KMS-11 (cell line): ENCODE results near the gene ARHGAP4.
A peak's percentile ranks its signal among the peaks of the same experiment; 100 is the strongest.

Source experiments
- H2AFZ ChIP-seq: fragments of 200-600 bp; sonication (generic); 2 replicates; pipeline ENCODE4 v1.6.1; 2016; ENCODE audit warnings: antibody characterized with exemption, mixed run types, low read depth
- H3K27ac ChIP-seq: fragments of 200-600 bp; sonication (generic); 2 replicates; pipeline ENCODE4 v1.6.1; 2016; ENCODE audit warnings: mild to moderate bottlenecking, mixed run types
- H3K27me3 ChIP-seq: fragments of 200-600 bp; sonication (generic); 2 replicates; pipeline ENCODE4 v1.6.1; 2017; ENCODE audit warnings: mild to moderate bottlenecking, low read depth, mixed run types, moderate library complexity; ENCODE audit not compliant: insufficient read depth
- H3K36me3 ChIP-seq: fragments of 200-600 bp; sonication (generic); 2 replicates; pipeline ENCODE4 v1.6.1; 2017; ENCODE audit warnings: mild to moderate bottlenecking, mixed run types; ENCODE audit not compliant: insufficient read depth
- H3K4me1 ChIP-seq: fragments of 200-600 bp; sonication (generic); 2 replicates; pipeline ENCODE4 v1.6.1; 2016; ENCODE audit warnings: mild to moderate bottlenecking, low read depth, mixed run types; ENCODE audit not compliant: poor library complexity, severe bottlenecking
- H3K4me2 ChIP-seq: fragments of 200-600 bp; sonication (generic); 2 replicates; pipeline ENCODE4 v1.7.0; 2016; ENCODE audit warnings: mild to moderate bottlenecking, mixed run types
- H3K4me3 ChIP-seq: fragments of 200-600 bp; sonication (generic); IDR thresholded peaks from 2 replicates; pipeline ENCODE4 v1.6.1; 2017; ENCODE audit warnings: low read depth, low read length, mixed read lengths; ENCODE audit not compliant: insufficient read depth
- H3K79me2 ChIP-seq: fragments of 200-600 bp; sonication (generic); 2 replicates; pipeline ENCODE4 v1.6.1; 2016; ENCODE audit warnings: low read depth, mixed run types; ENCODE audit not compliant: insufficient read depth
- H3K9ac ChIP-seq: fragments of 200-600 bp; sonication (generic); 2 replicates; pipeline ENCODE4 v1.6.1; 2016; ENCODE audit warnings: mild to moderate bottlenecking, mixed run types
- H4K20me1 ChIP-seq: fragments of 200-600 bp; sonication (generic); 2 replicates; pipeline ENCODE4 v1.6.1; 2016; ENCODE audit warnings: mild to moderate bottlenecking, mixed run types; ENCODE audit not compliant: insufficient read depth
- CTCF ChIP-seq: fragments of 200-600 bp; sonication (generic); conservative IDR thresholded peaks from 2 replicates; pipeline ENCODE4 v1.6.1; 2017; ENCODE audit warnings: low read depth, mild to moderate bottlenecking, antibody characterized with exemption, low read length, moderate library complexity, mixed read lengths

ARHGAP4 gene

GRCh38 chrX:153948847-153949805 lies 23.1 kb upstream of the ARHGAP4 start:
- Histone ChIP-seq H3K36me3 (no peaks in the 10 kb centered on the region), H3K27ac (no peak overlapping the region), H3K4me3 (no peak overlapping the region), H3K4me2 (no peak overlapping the region), H2AFZ (no peak overlapping the region), H3K9ac (no peak overlapping the region), H3K4me1 (peaks cover 4% of the 10 kb centered on the region), H3K79me2 (no peaks in the 10 kb centered on the region), H4K20me1 (no peaks in the 10 kb centered on the region), H3K27me3 (no peaks in the 10 kb centered on the region)
- no peak for TF ChIP-seq CTCF

DNA sequence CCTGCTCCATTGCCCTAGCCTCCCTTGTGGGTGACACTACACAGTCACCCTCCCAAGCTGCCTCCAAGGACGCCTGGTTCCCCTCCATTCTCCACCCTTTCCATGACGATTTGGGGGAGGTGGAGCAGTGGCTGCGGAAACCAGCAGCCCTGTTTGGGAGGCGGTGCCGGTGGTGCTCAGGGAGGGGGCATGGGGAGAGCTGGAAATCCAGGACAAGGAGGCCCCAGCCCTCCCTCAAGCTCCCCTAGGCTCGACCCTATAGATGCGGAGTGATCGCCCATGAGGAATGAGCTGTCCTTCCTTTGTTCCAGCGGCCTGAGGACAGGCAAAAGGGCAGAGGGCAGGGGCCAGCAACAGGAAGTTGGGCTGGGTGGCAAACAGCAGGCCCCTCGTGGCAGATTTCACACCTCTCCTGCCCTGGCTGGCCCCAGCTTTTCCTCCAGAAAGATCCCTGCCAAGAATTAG lies 22.0 kb upstream of the ARHGAP4 start:
- Histone ChIP-seq H3K4me3 (no peak overlapping the region), H3K4me2 (no peak overlapping the region), H3K27ac (no peak overlapping the region), H4K20me1 (no peaks in the 10 kb centered on the region), H3K36me3 (no peaks in the 10 kb centered on the region), H2AFZ (no peak overlapping the region), H3K9ac (no peak overlapping the region), H3K27me3 (no peaks in the 10 kb centered on the region), H3K79me2 (no peaks in the 10 kb centered on the region), H3K4me1 (peaks cover 4% of the 10 kb centered on the region)
- TF ChIP-seq CTCF, result no peak

- H4K20me1 ChIP-seq, result no peaks in the 10 kb centered on the region
- H3K9ac ChIP-seq, result no peak overlapping the region
- peaks cover 4% of the 10 kb centered on the region for H3K4me1 ChIP-seq
- no peaks in the 10 kb centered on the region for H3K36me3 ChIP-seq
- H3K27ac ChIP-seq, result no peak overlapping the region; the same call in 1 of the 2 replicates
- H3K27me3 ChIP-seq, result no peaks in the 10 kb centered on the region
- H3K4me2 ChIP-seq, result no peak overlapping the region
- H3K79me2 ChIP-seq, result no peaks in the 10 kb centered on the region
- no peak overlapping the region for H3K4me3 ChIP-seq
- peak; percentile 91 for TF ChIP-seq CTCF
- no peak overlapping the region for H2AFZ ChIP-seq
Observed at GRCh38 chrX:153947009-153947769, 21.1 kb upstream of the ARHGAP4 start.

- Histone ChIP-seq H3K79me2 (no peaks in the 10 kb centered on the region), H3K27ac (no peak overlapping the region), H4K20me1 (no peaks in the 10 kb centered on the region), H3K4me3 (no peak overlapping the region), H3K27me3 (no peaks in the 10 kb centered on the region), H2AFZ (no peak overlapping the region), H3K9ac (no peak overlapping the region), H3K36me3 (no peaks in the 10 kb centered on the region), H3K4me1 (peaks cover 4% of the 10 kb centered on the region), H3K4me2 (no peak overlapping the region)
- no peak for TF ChIP-seq CTCF
Observed at GRCh38 chrX:153945956-153946943, 20.2 kb upstream of the ARHGAP4 start.
